GM13977 (cell line): ENCODE results near the gene FTO.

Experiments used
- DNase-seq: peaks from one replicate; pipeline ENCODE4 v3.0.0; 2012; ENCODE audit warnings: low spot score
- CTCF ChIP-seq: IDR thresholded peaks from 2 replicates; pipeline ENCODE4 v1.5.1; 2012; ENCODE audit warnings: mild to moderate bottlenecking, control low read depth; ENCODE audit not compliant: insufficient read depth; ENCODE audit errors: extremely low read depth, missing control alignments
- in situ Hi-C: fragments of 300-500 bp; cut with MboI; formaldehyde crosslinking; loops from one replicate; pipeline ENCODE4 v1.12.0; 2022; ENCODE audit warnings: low sequenced_read_pairs, low pct_unique_long_range_greater_than_20kb, mixed read lengths, inconsistent platforms; ENCODE audit not compliant: unreplicated experiment

Gene FTO

GRCh38 chr16:54066451-54067105, 362.6 kb downstream of the FTO start:
- TF ChIP-seq CTCF, result no peak
- DNase-seq, result no peak
- in situ Hi-C loops, result no loop called here

- no peak for DNase-seq
- TF ChIP-seq CTCF, result no peak
- in situ Hi-C loops, result no loop called here
These were observed 363.5 kb downstream of the FTO start for GRCh38 chr16:54067322-54068065.

GRCh38 chr16:54068212-54068611, 364.3 kb downstream of the FTO start:
- no peak for DNase-seq
- in situ Hi-C loops, result no loop called here

GRCh38 chr16:54069601-54070239, 365.8 kb downstream of the FTO start:
- DNase-seq, result no peak
- in situ Hi-C loops, result no loop called here
- no peak for TF ChIP-seq CTCF

More at GRCh38 chr16:54068212-54068611, 364.3 kb downstream of the FTO start:
- no peak for TF ChIP-seq CTCF

- in situ Hi-C loops, result no loop called here
- no peak for TF ChIP-seq CTCF
- peak; percentile 22 for DNase-seq
These were observed 366.9 kb downstream of the FTO start for GRCh38 chr16:54070789-54071343.

- TF ChIP-seq CTCF, result no peak
- in situ Hi-C loops, result no loop called here
These were observed 367.6 kb downstream of the FTO start for GRCh38 chr16:54071514-54071913.

More at GRCh38 chr16:54071514-54071913, 367.6 kb downstream of the FTO start:
- no peak for DNase-seq
